ENCODE results near the gene ALDOB.

- TF ChIP-seq, protein P1, sequence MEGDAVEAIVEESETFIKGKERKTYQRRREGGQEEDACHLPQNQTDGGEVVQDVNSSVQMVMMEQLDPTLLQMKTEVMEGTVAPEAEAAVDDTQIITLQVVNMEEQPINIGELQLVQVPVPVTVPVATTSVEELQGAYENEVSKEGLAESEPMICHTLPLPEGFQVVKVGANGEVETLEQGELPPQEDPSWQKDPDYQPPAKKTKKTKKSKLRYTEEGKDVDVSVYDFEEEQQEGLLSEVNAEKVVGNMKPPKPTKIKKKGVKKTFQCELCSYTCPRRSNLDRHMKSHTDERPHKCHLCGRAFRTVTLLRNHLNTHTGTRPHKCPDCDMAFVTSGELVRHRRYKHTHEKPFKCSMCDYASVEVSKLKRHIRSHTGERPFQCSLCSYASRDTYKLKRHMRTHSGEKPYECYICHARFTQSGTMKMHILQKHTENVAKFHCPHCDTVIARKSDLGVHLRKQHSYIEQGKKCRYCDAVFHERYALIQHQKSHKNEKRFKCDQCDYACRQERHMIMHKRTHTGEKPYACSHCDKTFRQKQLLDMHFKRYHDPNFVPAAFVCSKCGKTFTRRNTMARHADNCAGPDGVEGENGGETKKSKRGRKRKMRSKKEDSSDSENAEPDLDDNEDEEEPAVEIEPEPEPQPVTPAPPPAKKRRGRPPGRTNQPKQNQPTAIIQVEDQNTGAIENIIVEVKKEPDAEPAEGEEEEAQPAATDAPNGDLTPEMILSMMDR (IDR thresholded peaks at IDR 0.05): no peak
- TF ChIP-seq POLR2A (IDR thresholded peaks at IDR 0.05; ENCODE audit: low read length): no peak
These were observed 55.3 kb downstream of the ALDOB start for GRCh38 chr9:101380295-101380694.

Measured in A549 (cell line).